Esophagus squamous epithelium (tissue), 4 donors: ENCODE measurements around the gene CASS4.

Experiments
- POLR2A ChIP-seq, 4 donors: fragments of 450-650 bp; IDR thresholded peaks; one replicate each; pipeline ENCODE4 v1.6.1; 2017; ENCODE audit warnings: antibody characterized with exemption in 4 of 4, mild to moderate bottlenecking in 4 of 4, moderate library complexity in 3 of 4
- TF ChIP-seq, protein P1 (sequence below), 6 experiments: fragments of 450-650 bp in 4 of 6; fragments of 200-600 bp in 2 of 6; sonication (generic) in 2 of 6; IDR thresholded peaks; one replicate each; pipeline ENCODE4 v1.5.1; 2016 to 2019; ENCODE audit warnings: antibody characterized with exemption in 6 of 6, mild to moderate bottlenecking in 4 of 6, moderate library complexity in 4 of 6

DNA sequence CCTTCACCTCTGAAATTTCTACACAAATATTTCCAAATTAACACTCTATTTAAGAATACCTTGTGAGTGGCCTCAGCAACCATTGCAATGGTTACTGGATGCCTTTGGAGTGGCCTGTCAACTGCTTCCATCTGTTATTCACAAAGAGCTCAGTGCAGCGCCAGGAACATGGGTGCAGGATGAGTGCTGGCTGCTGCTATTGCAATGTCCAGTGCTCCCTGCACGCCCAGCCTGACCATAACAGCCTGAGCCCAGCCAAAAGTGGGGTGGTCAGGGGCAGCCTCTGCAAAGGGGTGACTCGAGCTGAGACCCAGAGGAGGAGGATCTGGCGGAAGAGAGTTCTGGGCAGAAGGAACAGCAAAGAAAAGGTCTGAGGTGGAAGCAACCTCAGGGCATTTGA lies 18.4 kb downstream of the CASS4 start:
- TF ChIP-seq POLR2A (IDR thresholded peaks at IDR 0.05), result no peak
- TF ChIP-seq, protein P1, sequence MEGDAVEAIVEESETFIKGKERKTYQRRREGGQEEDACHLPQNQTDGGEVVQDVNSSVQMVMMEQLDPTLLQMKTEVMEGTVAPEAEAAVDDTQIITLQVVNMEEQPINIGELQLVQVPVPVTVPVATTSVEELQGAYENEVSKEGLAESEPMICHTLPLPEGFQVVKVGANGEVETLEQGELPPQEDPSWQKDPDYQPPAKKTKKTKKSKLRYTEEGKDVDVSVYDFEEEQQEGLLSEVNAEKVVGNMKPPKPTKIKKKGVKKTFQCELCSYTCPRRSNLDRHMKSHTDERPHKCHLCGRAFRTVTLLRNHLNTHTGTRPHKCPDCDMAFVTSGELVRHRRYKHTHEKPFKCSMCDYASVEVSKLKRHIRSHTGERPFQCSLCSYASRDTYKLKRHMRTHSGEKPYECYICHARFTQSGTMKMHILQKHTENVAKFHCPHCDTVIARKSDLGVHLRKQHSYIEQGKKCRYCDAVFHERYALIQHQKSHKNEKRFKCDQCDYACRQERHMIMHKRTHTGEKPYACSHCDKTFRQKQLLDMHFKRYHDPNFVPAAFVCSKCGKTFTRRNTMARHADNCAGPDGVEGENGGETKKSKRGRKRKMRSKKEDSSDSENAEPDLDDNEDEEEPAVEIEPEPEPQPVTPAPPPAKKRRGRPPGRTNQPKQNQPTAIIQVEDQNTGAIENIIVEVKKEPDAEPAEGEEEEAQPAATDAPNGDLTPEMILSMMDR (IDR thresholded peaks at IDR 0.05), result no peak
